Gastroesophageal sphincter (tissue), 4 donors: ENCODE data around the gene GALNT12. TPM values are rescaled to one million over a fixed set of nuclear protein-coding genes. Genes with fewer than 3 reads are reported as not detected.

ENCODE experiments used
- ATAC-seq: fragments of 150-250 bp; one replicate; pipeline ENCODE4 v1.9.1; 2016; ENCODE audit warnings: mild to moderate bottlenecking, moderate library complexity
- H3K27ac ChIP-seq, 4 donors: fragments of 200-600 bp; sonication (generic) in 3 of 4; 1 replicate in 3 of 4; 2 replicates in 1 of 4; pipeline ENCODE4 v1.5.1; 2016 to 2019
- H3K27me3 ChIP-seq: fragments of 200-600 bp; sonication (generic); one replicate; pipeline ENCODE4 v1.5.1; 2019
- H3K36me3 ChIP-seq, 2 donors: fragments of 200-600 bp; sonication (generic); one replicate each; pipeline ENCODE4 v1.5.1; 2019; ENCODE audit warnings: control low read depth in 1 of 2
- H3K4me1 ChIP-seq, 3 donors: fragments of 200-600 bp; sonication (generic); 1 replicate in 2 of 3; 2 replicates in 1 of 3; pipeline ENCODE4 v1.5.1; 2016 to 2019; ENCODE audit warnings: control low read depth in 2 of 3
- H3K4me3 ChIP-seq, 2 donors: fragments of 200-600 bp; sonication (generic); one replicate each; pipeline ENCODE4 v1.5.1; 2019; ENCODE audit warnings: mild to moderate bottlenecking in 1 of 2, moderate library complexity in 1 of 2
- H3K9me3 ChIP-seq, 3 donors: fragments of 200-600 bp; sonication (generic); one replicate each; pipeline ENCODE4 v1.5.1; 2017 to 2019; ENCODE audit warnings: control low read depth in 2 of 3
- CTCF ChIP-seq, 4 experiments: fragments of 200-600 bp in 2 of 4; fragments of 450-650 bp in 2 of 4; sonication (generic) in 1 of 4; IDR thresholded peaks; one replicate each; pipeline ENCODE4 v1.5.1; 2017 to 2019; ENCODE audit warnings: antibody characterized with exemption in 4 of 4, mild to moderate bottlenecking in 2 of 4, moderate library complexity in 2 of 4
- EP300 ChIP-seq: sonication (generic); formaldehyde crosslinking; IDR thresholded peaks from one replicate; pipeline ENCODE4 v1.6.1; 2017; ENCODE audit warnings: antibody characterized with exemption, mild to moderate bottlenecking
- POLR2A ChIP-seq, 2 donors: fragments of 450-650 bp; IDR thresholded peaks; one replicate each; pipeline ENCODE4 v1.6.1; 2017; ENCODE audit warnings: antibody characterized with exemption in 2 of 2, mild to moderate bottlenecking in 2 of 2, moderate library complexity in 1 of 2
- POLR2AphosphoS5 ChIP-seq: sonication (generic); formaldehyde crosslinking; IDR thresholded peaks from one replicate; pipeline ENCODE4 v1.6.1; 2017; ENCODE audit warnings: antibody characterized with exemption
- WGBS, 2 donors: methylation state at CpG; one replicate each; pipeline ENCODE4 v1.1.5; 2018; ENCODE audit warnings: low coverage in 1 of 2; 5-methylcytosine and 5-hydroxymethylcytosine counted together
- total RNA-seq, 4 donors: library from RNA; depleted of rRNA; stranded (reverse); fragments of >200 nt; gene quantifications; one replicate each; pipeline ENCODE4 v1.1.0, GENCODE V29; 2016

GALNT12 gene
- total RNA-seq, 4 donors from 2014 or later, result 13.7 to 34.6 (median 15.2) TPM

GRCh38 chr9:98831696-98832095 lies 24.2 kb downstream of the GALNT12 start:
- peaks cover 0 to 36% of the 10 kb centered on the region in 2 donors for H3K36me3 ChIP-seq
- no peak for ATAC-seq
- TF ChIP-seq CTCF (IDR thresholded peaks at IDR 0.05), result no peak
- TF ChIP-seq EP300, result no peak
- TF ChIP-seq POLR2A (IDR thresholded peaks at IDR 0.05), result no peak
- no peak for TF ChIP-seq POLR2AphosphoS5
- H3K4me1 ChIP-seq, result no peaks in the 10 kb centered on the region
- no peaks in the 10 kb centered on the region for H3K27me3 ChIP-seq
- 83 to 92% methylated on average over 2 to 16 of the region's 16 CpGs for WGBS, 2 donors
- no peak overlapping the region for H3K4me3 ChIP-seq
- H3K9me3 ChIP-seq, result no peaks in the 10 kb centered on the region
- H3K27ac ChIP-seq, result no peak overlapping the region

GRCh38 chr9:98832768-98833089 lies 25.3 kb downstream of the GALNT12 start:
- no peaks in the 10 kb centered on the region for H3K27me3 ChIP-seq
- H3K27ac ChIP-seq, result no peak overlapping the region
- peaks cover 0 to 36% of the 10 kb centered on the region in 2 donors for H3K36me3 ChIP-seq
- no peaks in the 10 kb centered on the region for H3K9me3 ChIP-seq
- no peak overlapping the region for H3K4me3 ChIP-seq
- ATAC-seq, result no peak
- 93 to 100% methylated on average over 1 of the region's 1 CpG for WGBS, 2 donors
- no peak for TF ChIP-seq EP300
- no peak for TF ChIP-seq POLR2A (IDR thresholded peaks at IDR 0.05)
- no peak for TF ChIP-seq CTCF (IDR thresholded peaks at IDR 0.05)
- no peak for TF ChIP-seq POLR2AphosphoS5
- H3K4me1 ChIP-seq, result no peaks in the 10 kb centered on the region

- H3K4me3 ChIP-seq, result no peak overlapping the region
- no peaks in the 10 kb centered on the region for H3K9me3 ChIP-seq
- peaks cover 0 to 36% of the 10 kb centered on the region in 2 donors for H3K36me3 ChIP-seq
- H3K4me1 ChIP-seq, result no peaks in the 10 kb centered on the region
- no peak for TF ChIP-seq CTCF (IDR thresholded peaks at IDR 0.05)
- no peak for TF ChIP-seq POLR2A (IDR thresholded peaks at IDR 0.05)
- TF ChIP-seq POLR2AphosphoS5, result no peak
- TF ChIP-seq EP300, result no peak
- H3K27ac ChIP-seq, result no peak overlapping the region
- WGBS, 2 donors, result 79 to 85% methylated on average over 7 of the region's 9 CpGs
- ATAC-seq, result no peak
- H3K27me3 ChIP-seq, result no peaks in the 10 kb centered on the region
Observed at GRCh38 chr9:98833090-98833956, 25.9 kb downstream of the GALNT12 start.

- peaks cover 0 to 47% of the 10 kb centered on the region in 2 donors for H3K36me3 ChIP-seq
- TF ChIP-seq POLR2A (IDR thresholded peaks at IDR 0.05), result no peak
- H3K4me3 ChIP-seq, result no peak overlapping the region
- no peaks in the 10 kb centered on the region for H3K9me3 ChIP-seq
- ATAC-seq, result no peak
- H3K27me3 ChIP-seq, result no peaks in the 10 kb centered on the region
- H3K4me1 ChIP-seq, result no peaks in the 10 kb centered on the region
- 82 to 93% methylated on average over 3 to 4 of the region's 9 CpGs for WGBS, 2 donors
- no peak overlapping the region for H3K27ac ChIP-seq
Observed at GRCh38 chr9:98834386-98834785, 26.9 kb downstream of the GALNT12 start.

GRCh38 chr9:98836206-98836605 lies 28.7 kb downstream of the GALNT12 start:
- no peak for ATAC-seq
- Histone ChIP-seq H3K36me3 (peaks cover 0 to 64% of the 10 kb centered on the region in 2 donors), H3K9me3 (no peaks in the 10 kb centered on the region), H3K27me3 (no peaks in the 10 kb centered on the region), H3K4me3 (no peak overlapping the region), H3K4me1 (no peaks in the 10 kb centered on the region), H3K27ac (no peak overlapping the region)
- TF ChIP-seq POLR2AphosphoS5 (no peak), EP300 (no peak), POLR2A (IDR thresholded peaks at IDR 0.05) (no peak), CTCF (IDR thresholded peaks at IDR 0.05) (no peak)
- 77 to 80% methylated on average over 1 to 4 of the region's 4 CpGs for WGBS, 2 donors
